Gastrocnemius medialis (tissue), 4 donors: ENCODE data around the gene ATE1. TPM values are rescaled to one million over a fixed set of nuclear protein-coding genes. Genes with fewer than 3 reads are reported as not detected.
A peak's percentile ranks its signal among the peaks of the same experiment; 100 is the strongest.

Source experiments
- ATAC-seq, 2 donors: fragments of 150-250 bp; one replicate each; pipeline ENCODE4 v1.9.1; 2016
- DNase-seq, 2 donors: peaks; one replicate each; pipeline ENCODE4 v3.0.0-alpha.2; 2019
- H3K27ac ChIP-seq, 4 donors: fragments of 200-600 bp; sonication (generic); 1 replicate in 1 of 4; 2 replicates in 3 of 4; pipeline ENCODE4 v1.5.1; 2016 to 2018; ENCODE audit warnings: mild to moderate bottlenecking in 2 of 4, moderate library complexity in 1 of 4
- H3K27me3 ChIP-seq, 3 donors: fragments of 200-600 bp; sonication (generic) in 2 of 3; 1 replicate in 1 of 3; 2 replicates in 2 of 3; pipeline versions ENCODE4 v1.5.1 to v1.6.0; 2016 to 2019; ENCODE audit warnings: mild to moderate bottlenecking in 1 of 3, moderate library complexity in 1 of 3
- H3K36me3 ChIP-seq, 2 donors: fragments of 200-600 bp; sonication (generic) in 1 of 2; one replicate each; pipeline ENCODE4 v1.5.1; 2017 to 2018
- H3K4me1 ChIP-seq, 2 donors: fragments of 200-600 bp; sonication (generic) in 1 of 2; one replicate each; pipeline ENCODE4 v1.5.1; 2016 to 2017; ENCODE audit warnings: mild to moderate bottlenecking in 2 of 2
- H3K4me3 ChIP-seq, 4 donors: fragments of 200-600 bp; sonication (generic) in 3 of 4; 1 replicate in 1 of 4; 2 replicates in 3 of 4; pipeline ENCODE4 v1.5.1; 2016 to 2019; ENCODE audit warnings: mild to moderate bottlenecking in 2 of 4
- H3K9me3 ChIP-seq, 3 donors: fragments of 200-600 bp; sonication (generic) in 2 of 3; 1 replicate in 1 of 3; 2 replicates in 2 of 3; pipeline ENCODE4 v1.5.1; 2016 to 2019
- POLR2A ChIP-seq, 2 donors: fragments of 450-650 bp; IDR thresholded peaks; one replicate each; pipeline ENCODE4 v1.6.1; 2017; ENCODE audit warnings: antibody characterized with exemption in 2 of 2, mild to moderate bottlenecking in 2 of 2, moderate library complexity in 2 of 2
- in situ Hi-C, 4 donors: fragments of 200-750 bp; cut with MboI; loops; one replicate each; pipeline versions ENCODE4 v1.15.0 to v1.8.0; 2017; ENCODE audit warnings: low sequenced_read_pairs in 4 of 4
- intact Hi-C: fragments of 100-400 bp; cut with DNase I; formaldehyde crosslinking; loops from one replicate; pipeline ENCODE4 v1.15.1; 2023; ENCODE audit warnings: low total_unique reads
- total RNA-seq, 4 donors: library from RNA; depleted of rRNA; stranded (reverse); fragments of >200 nt; gene quantifications; one replicate each; pipeline versions ENCODE4 v1.1.0 to v1.2.3, GENCODE V29; 2016
- TF ChIP-seq, protein P1 (sequence below), 5 experiments: fragments of 450-650 bp in 3 of 5; fragments of 200-600 bp in 2 of 5; sonication (generic) in 2 of 5; IDR thresholded peaks in 4 of 5; conservative IDR thresholded peaks in 1 of 5; 1 replicate in 4 of 5; 2 replicates in 1 of 5; pipeline ENCODE4 v1.5.1; 2016 to 2019; ENCODE audit warnings: antibody characterized with exemption in 5 of 5, mild to moderate bottlenecking in 3 of 5, moderate library complexity in 3 of 5

Gene ATE1
- total RNA-seq, 4 donors from 2014 or later, result 34.3 to 57.6 (median 39.4) TPM

DNA sequence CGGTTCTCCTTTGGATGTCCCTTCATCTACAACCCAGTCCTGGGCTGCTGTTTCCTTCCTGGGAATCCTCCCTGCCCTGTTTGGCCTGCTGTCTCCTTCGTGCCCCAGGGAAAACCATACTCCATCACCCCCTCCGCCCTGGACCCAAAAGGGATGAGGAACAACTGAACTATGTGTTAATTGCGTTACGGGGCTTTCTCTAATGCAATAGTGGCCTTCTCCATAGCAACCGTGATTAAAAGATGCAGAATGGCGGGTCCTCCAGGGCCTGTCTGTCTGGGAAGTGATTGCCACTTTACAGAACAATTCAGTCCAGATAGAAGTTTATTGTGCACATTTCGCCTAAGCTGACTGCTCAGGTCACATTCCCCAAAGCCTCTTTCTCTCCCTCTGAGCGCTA lies 217.6 kb downstream of the ATE1 start:
- no peak for DNase-seq
- H3K4me3 ChIP-seq, result no peak overlapping the region
- in situ Hi-C loops, result no loop called here

DNA sequence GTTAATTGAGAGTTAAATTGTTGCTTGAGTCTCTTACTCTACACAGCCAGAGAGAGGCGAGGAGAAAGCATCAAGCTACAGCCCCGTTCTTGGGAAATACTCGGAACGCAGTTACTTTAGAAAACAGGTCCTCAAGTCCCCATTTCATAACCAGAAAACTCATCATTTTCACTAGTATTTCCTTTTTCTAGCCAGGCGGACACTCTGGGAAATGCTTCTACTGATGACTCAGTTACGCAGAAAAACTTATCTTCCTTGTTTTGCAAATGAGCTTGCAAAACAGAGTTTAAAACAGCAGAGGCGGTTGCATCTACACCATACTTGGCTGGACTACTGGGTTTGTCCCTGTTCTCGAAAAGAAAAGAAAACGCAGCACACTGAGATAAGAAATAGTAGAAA lies 218.2 kb downstream of the ATE1 start:
- Histone ChIP-seq H3K27me3 (peaks cover 0 to 14% (median 6%) of the 10 kb centered on the region in 3 donors), H3K4me3 (no peak overlapping the region), H3K36me3 (no peaks in the 10 kb centered on the region), H3K4me1 (peaks cover 0 to 6% of the 10 kb centered on the region in 2 donors), H3K27ac (no peak overlapping the region), H3K9me3 (no peaks in the 10 kb centered on the region)
- in situ Hi-C loops, result no loop called here
- no peak for DNase-seq
- intact Hi-C loops, result no loop called here
- TF ChIP-seq, protein P1, sequence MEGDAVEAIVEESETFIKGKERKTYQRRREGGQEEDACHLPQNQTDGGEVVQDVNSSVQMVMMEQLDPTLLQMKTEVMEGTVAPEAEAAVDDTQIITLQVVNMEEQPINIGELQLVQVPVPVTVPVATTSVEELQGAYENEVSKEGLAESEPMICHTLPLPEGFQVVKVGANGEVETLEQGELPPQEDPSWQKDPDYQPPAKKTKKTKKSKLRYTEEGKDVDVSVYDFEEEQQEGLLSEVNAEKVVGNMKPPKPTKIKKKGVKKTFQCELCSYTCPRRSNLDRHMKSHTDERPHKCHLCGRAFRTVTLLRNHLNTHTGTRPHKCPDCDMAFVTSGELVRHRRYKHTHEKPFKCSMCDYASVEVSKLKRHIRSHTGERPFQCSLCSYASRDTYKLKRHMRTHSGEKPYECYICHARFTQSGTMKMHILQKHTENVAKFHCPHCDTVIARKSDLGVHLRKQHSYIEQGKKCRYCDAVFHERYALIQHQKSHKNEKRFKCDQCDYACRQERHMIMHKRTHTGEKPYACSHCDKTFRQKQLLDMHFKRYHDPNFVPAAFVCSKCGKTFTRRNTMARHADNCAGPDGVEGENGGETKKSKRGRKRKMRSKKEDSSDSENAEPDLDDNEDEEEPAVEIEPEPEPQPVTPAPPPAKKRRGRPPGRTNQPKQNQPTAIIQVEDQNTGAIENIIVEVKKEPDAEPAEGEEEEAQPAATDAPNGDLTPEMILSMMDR (IDR thresholded peaks at IDR 0.05 in 4 of 5, conservative IDR thresholded peaks at IDR 0.05 in 1 of 5), result no peak
- no peak for TF ChIP-seq POLR2A (IDR thresholded peaks at IDR 0.05)
- peak in 1 of 2 donors; percentile 39 for ATAC-seq

More for the DNA sequence above, 217.6 kb downstream of the ATE1 start:
- no peaks in the 10 kb centered on the region for H3K36me3 ChIP-seq
- H3K27ac ChIP-seq, result no peak overlapping the region
- H3K9me3 ChIP-seq, result no peaks in the 10 kb centered on the region
- TF ChIP-seq, protein P1 (IDR thresholded peaks at IDR 0.05 in 4 of 5, conservative IDR thresholded peaks at IDR 0.05 in 1 of 5), result no peak
- no peak for TF ChIP-seq POLR2A (IDR thresholded peaks at IDR 0.05)
- intact Hi-C loops, result no loop called here
- peaks cover 0 to 6% of the 10 kb centered on the region in 2 donors for H3K4me1 ChIP-seq
- H3K27me3 ChIP-seq, result peaks cover 0 to 14% (median 6%) of the 10 kb centered on the region in 3 donors
- no peak for ATAC-seq

DNA sequence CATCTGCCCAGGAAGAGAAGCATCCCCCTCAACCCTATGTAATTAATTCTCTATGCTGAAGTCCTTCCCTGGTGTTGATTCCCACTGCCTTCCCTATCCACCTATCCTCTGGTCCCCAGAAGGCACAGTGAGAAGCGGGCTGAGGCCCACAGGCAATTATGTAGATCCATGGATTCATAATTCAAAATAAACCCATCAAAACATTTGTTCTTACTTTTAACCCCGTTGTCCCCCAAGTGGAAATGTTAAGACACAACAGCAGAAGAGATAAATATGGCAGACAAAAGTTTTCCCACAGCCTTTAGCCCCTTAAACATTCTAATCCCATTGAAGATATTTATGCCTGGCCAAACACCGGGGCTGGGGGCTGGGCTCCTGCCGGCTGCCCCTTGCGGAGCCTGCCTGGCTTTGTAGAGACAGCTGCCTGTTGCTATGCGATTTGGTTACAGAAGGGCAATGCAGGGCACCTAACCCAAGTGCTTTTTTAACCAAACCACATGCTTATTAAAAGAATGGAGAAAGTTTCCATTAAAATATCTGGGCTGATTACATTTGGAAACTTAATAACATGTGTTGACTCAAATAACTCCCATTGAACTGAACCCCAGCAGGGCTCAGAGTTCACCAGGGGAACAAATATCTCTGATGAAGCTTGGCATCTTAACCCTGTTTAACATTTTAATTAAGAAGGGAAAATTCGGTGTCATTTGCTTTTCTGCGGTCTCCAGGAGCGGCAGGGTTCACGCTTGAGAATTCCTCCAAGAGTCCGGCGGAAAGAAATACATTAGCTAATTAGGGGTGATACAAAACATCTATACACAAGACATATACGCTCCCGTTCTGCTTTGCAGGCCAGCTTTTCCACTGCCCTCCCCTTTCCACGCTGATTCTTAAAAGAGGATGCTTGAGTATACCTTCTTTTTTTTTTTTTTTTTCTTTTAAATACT lies 218.8 kb downstream of the ATE1 start:
- H3K36me3 ChIP-seq, result no peaks in the 10 kb centered on the region
- intact Hi-C loops, result no loop called here
- TF ChIP-seq, protein P1 (IDR thresholded peaks at IDR 0.05 in 4 of 5, conservative IDR thresholded peaks at IDR 0.05 in 1 of 5), result no peak
- TF ChIP-seq POLR2A (IDR thresholded peaks at IDR 0.05), result no peak
- in situ Hi-C loops, result no loop called here
- peaks cover 0 to 6% of the 10 kb centered on the region in 2 donors for H3K4me1 ChIP-seq
- H3K9me3 ChIP-seq, result no peaks in the 10 kb centered on the region
- peaks cover 0 to 14% (median 6%) of the 10 kb centered on the region in 3 donors for H3K27me3 ChIP-seq
- ATAC-seq (no peak), DNase-seq (no peak)
- no peak overlapping the region for H3K27ac ChIP-seq
- H3K4me3 ChIP-seq, result no peak overlapping the region

DNA sequence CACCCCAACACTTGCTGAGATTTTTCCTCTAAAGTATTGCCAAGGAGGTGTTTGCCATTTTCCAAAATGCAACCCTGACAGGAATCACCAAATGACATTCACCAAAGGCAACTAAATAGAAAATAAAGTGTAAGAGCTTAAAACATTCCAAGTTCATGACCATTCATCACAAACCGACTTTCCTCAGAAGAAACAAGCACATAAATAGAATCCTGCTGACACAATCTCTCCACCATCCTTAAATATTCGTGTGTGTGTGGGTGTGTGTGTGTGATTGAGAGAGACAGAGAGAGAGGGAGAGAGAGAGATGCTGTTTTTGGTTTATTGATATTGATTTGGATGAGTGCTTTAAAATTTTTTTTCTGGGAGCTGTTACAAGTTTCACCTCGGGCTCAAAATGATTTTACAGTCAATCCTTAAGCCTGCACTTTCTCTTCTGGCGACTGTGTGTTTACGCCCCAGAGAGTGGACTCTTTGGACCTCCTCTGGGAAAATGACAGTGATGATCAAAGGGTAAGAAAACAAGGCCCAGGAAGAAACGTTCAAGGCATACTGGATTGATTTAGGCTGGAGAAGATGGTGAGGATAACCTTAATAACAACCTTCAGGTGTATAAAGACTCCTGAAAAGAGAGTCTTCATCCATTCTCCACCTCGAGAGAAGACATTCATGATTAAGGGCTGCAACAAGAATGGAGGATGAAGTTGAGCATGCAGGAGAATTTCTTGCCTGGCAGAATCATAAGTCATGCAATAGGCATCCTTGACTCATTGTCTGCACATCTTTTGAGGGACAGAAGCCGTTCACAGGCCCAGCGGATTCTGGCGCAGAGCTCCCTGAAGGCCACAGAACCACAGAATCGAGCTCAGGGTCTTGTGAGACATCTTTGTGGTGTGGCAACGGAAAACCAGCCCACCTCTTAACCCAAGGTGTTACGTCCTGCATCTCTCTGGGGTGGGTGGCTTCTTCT lies 225.2 kb downstream of the ATE1 start:
- peaks cover 0 to 2% (median 0%) of the 10 kb centered on the region in 3 donors for H3K27me3 ChIP-seq
- no peaks in the 10 kb centered on the region for H3K9me3 ChIP-seq
- DNase-seq, result no peak
- H3K4me1 ChIP-seq, result no peaks in the 10 kb centered on the region
- H3K36me3 ChIP-seq, result no peaks in the 10 kb centered on the region
- ATAC-seq, result no peak
- TF ChIP-seq, protein P1 (IDR thresholded peaks at IDR 0.05 in 4 of 5, conservative IDR thresholded peaks at IDR 0.05 in 1 of 5), result no peak
- TF ChIP-seq POLR2A (IDR thresholded peaks at IDR 0.05), result no peak
- no peak overlapping the region for H3K4me3 ChIP-seq
- intact Hi-C loops (no loop called here), in situ Hi-C loops (no loop called here)
- no peak overlapping the region for H3K27ac ChIP-seq
